HepG2 (cell line): ENCODE measurements around the gene PROKR1. TPM values are rescaled to one million over a fixed set of nuclear protein-coding genes. Genes with fewer than 3 reads are reported as not detected.
"Not testable (repeated sequence)": the region's sequence is repeated elsewhere in the genome, so short reads cannot be mapped to it uniquely, and the experiment has no call there.

Experiments
- ATAC-seq: fragments of 200-7000 bp; cut with Tn5 transposase; 3 replicates; pipeline ENCODE4 v1.9.1; 2020; ENCODE audit warnings: mild to moderate bottlenecking, moderate library complexity
- BruUV-seq: library from RNA; stranded (reverse); fragments of 400-500 nt; replicated peaks from 2 replicates; lab custom pipeline; 2021; lab: Mats Ljungman, UMichigan
- CTCF ChIA-PET: fragments of 300-600 bp; formaldehyde crosslinking; extraction: SDS; loops from one replicate; lab custom pipeline; 2021; ENCODE audit warnings: low total read pairs, inconsistent platforms, low intra/inter-chr PET ratio; lab: Yijun Ruan, JAX
- POLR2A ChIA-PET: fragments of 350-600 bp; sonication (Branson Sonifier 250); formaldehyde crosslinking; loops from one replicate; lab custom pipeline; 2020; ENCODE audit warnings: antibody characterized with exemption, inconsistent platforms; lab: Yijun Ruan, JAX
- DNase-seq: peaks from one replicate; pipeline ENCODE4 v3.0.0-alpha.2; 2015; ENCODE audit warnings: low spot score
- FAIRE-seq: peaks from 3 replicates; lab custom pipeline; 2011; peaks lifted over from hg19 to GRCh38; lab: Jason Lieb, UNC
- H2AFZ ChIP-seq: one replicate; pipeline ENCODE4 v1.6.1; 2011; ENCODE audit warnings: low read length, inconsistent platforms
- H3K27ac ChIP-seq: fragments of 300-600 bp; 3 replicates; pipeline ENCODE4 v1.8.0; 2011; ENCODE audit warnings: mixed run types, mild to moderate bottlenecking, mixed read lengths, low read length, inconsistent platforms; ENCODE audit not compliant: insufficient read depth; ENCODE audit errors: extremely low read length
- H3K27me3 ChIP-seq, 2 experiments: fragments of 200-600 bp in 1 of 2; 2 replicates in 1 of 2; 3 replicates in 1 of 2; pipeline versions ENCODE4 v1.6.0 to v1.8.0; 2011; ENCODE audit warnings: low read length in 2 of 2, mild to moderate bottlenecking in 2 of 2, moderate library complexity in 2 of 2, inconsistent platforms in 1 of 2; ENCODE audit not compliant: insufficient read depth in 2 of 2, control insufficient read depth in 1 of 2
- H3K36me3 ChIP-seq, 2 experiments: fragments of 200-600 bp in 1 of 2; replicated peaks in 1 of 2; 2 replicates in 1 of 2; 3 replicates in 1 of 2; pipeline versions ENCODE4 v1.5.1 to v1.8.0; 2011; ENCODE audit warnings: low read length in 2 of 2, inconsistent platforms in 1 of 2; ENCODE audit not compliant: insufficient read depth in 2 of 2, control insufficient read depth in 1 of 2
- H3K4me1 ChIP-seq: 2 replicates; pipeline ENCODE4 v1.5.1; 2012; ENCODE audit warnings: low read length, inconsistent platforms; ENCODE audit not compliant: insufficient read depth
- H3K4me2 ChIP-seq: 2 replicates; pipeline ENCODE4 v1.6.0; 2011; ENCODE audit warnings: low read depth, low read length, inconsistent platforms
- H3K4me3 ChIP-seq, 3 experiments: fragments of 200-600 bp in 1 of 3; sonication (generic), shearing (Covaris generic) in 1 of 3; replicated peaks in 1 of 3; 2 replicates each; pipeline ENCODE4 v1.5.1; 2011 to 2016; ENCODE audit warnings: low read length in 3 of 3, inconsistent platforms in 2 of 3, low read depth in 2 of 3, mild to moderate bottlenecking in 2 of 3, control low read depth in 1 of 3, mixed read lengths in 1 of 3; ENCODE audit not compliant: insufficient read depth in 1 of 3
- H3K79me2 ChIP-seq: one replicate; pipeline ENCODE4 v1.6.1; 2011; ENCODE audit warnings: low read length, inconsistent platforms; ENCODE audit not compliant: insufficient read depth
- H3K9ac ChIP-seq: 2 replicates; pipeline ENCODE4 v1.6.0; 2011; ENCODE audit warnings: mild to moderate bottlenecking, low read depth, low read length, inconsistent platforms; ENCODE audit not compliant: insufficient read depth
- H3K9me3 ChIP-seq: 2 replicates; pipeline ENCODE4 v1.5.1; 2012; ENCODE audit warnings: mild to moderate bottlenecking, low read length
- H4K20me1 ChIP-seq: 2 replicates; pipeline ENCODE4 v1.6.0; 2011; ENCODE audit warnings: inconsistent platforms, mild to moderate bottlenecking, low read length, moderate library complexity; ENCODE audit not compliant: insufficient read depth
- CBX5 ChIP-seq: sonication (generic); formaldehyde crosslinking; IDR thresholded peaks from 2 replicates; pipeline ENCODE4 v1.4.0; 2020; ENCODE audit warnings: missing genetic modification reagents, borderline replicate concordance
- ELF1 ChIP-seq: sonication (generic); formaldehyde crosslinking; IDR thresholded peaks from 2 replicates; pipeline ENCODE4 v1.4.0; 2020; ENCODE audit warnings: missing genetic modification reagents
- FOXK1 ChIP-seq: sonication (generic); formaldehyde crosslinking; IDR thresholded peaks from 2 replicates; pipeline ENCODE4 v1.4.0; 2020; ENCODE audit warnings: low read depth, missing genetic modification reagents, borderline replicate concordance
- HDAC1 ChIP-seq: sonication (generic); formaldehyde crosslinking; IDR thresholded peaks from 2 replicates; pipeline ENCODE4 v1.5.1; 2020; ENCODE audit warnings: mild to moderate bottlenecking, missing genetic modification reagents
- KLF15 ChIP-seq: sonication (generic); formaldehyde crosslinking; IDR thresholded peaks from 2 replicates; pipeline ENCODE4 v1.8.1; 2023; ENCODE audit warnings: borderline replicate concordance, mild to moderate bottlenecking, inconsistent platforms, missing genetic modification reagents, mixed read lengths
- MAFK ChIP-seq, 2 experiments: IDR thresholded peaks in 1 of 2; conservative IDR thresholded peaks in 1 of 2; 2 replicates each; pipeline ENCODE4 v1.6.1; 2011; ENCODE audit warnings: improper control_type of control experiment in 2 of 2, low read length in 2 of 2
- PBX2 ChIP-seq: IDR thresholded peaks from 2 replicates; pipeline ENCODE4 v1.6.1; 2016; ENCODE audit warnings: control low read depth
- RXRB ChIP-seq: IDR thresholded peaks from 2 replicates; pipeline ENCODE4 v1.6.1; 2016; ENCODE audit warnings: borderline replicate concordance, missing genetic modification reagents, missing compliant biosample characterization
- SMAD3 ChIP-seq: sonication (generic); formaldehyde crosslinking; IDR thresholded peaks from 2 replicates; pipeline ENCODE4 v1.4.0; 2020; ENCODE audit warnings: missing genetic modification reagents
- TP53 ChIP-seq: sonication (generic); formaldehyde crosslinking; conservative IDR thresholded peaks from 2 replicates; pipeline ENCODE4 v1.4.0; 2020; ENCODE audit warnings: missing genetic modification reagents
- ZNF878 ChIP-seq: sonication (generic); formaldehyde crosslinking; IDR thresholded peaks from 2 replicates; pipeline ENCODE4 v1.8.1; 2023; ENCODE audit warnings: mild to moderate bottlenecking, missing genetic modification reagents, moderate library complexity
- WGBS: methylation state at CpG from one replicate; pipeline ENCODE4 v1.1.6; 2017; ENCODE audit warnings: low lambda C conversion rate; 5-methylcytosine and 5-hydroxymethylcytosine counted together
- in situ Hi-C: cut with HindIII; loops from 2 replicates; pipeline ENCODE4 v1.10.0; 2017; ENCODE audit warnings: low pct_unique_long_range_greater_than_20kb; ENCODE audit not compliant: extremely low pct_ligation_motif_present
- intact Hi-C: fragments of 100-400 bp; cut with micrococcal nuclease; formaldehyde crosslinking; loops from one replicate; pipeline ENCODE4 v1.10.0; 2022; ENCODE audit not compliant: unreplicated experiment
- polyA plus RNA-seq, 8 experiments: library from polyadenylated mRNA; depleted of rRNA in 3 of 8; stranded (reverse) in 7 of 8; unstranded in 1 of 8; fragments of >200 nt; fragmentation: Illumina TruSeq in 4 of 8; extraction: Trizol in 4 of 8; gene quantifications; 2 replicates each; pipeline versions ENCODE4 v1.2.1 to v1.2.3, GENCODE V29; 2011 to 2016; ENCODE audit warnings: low read depth in 4 of 8, missing spikeins in 1 of 8, mixed read lengths in 1 of 8; ENCODE audit not compliant: insufficient read depth in 1 of 8
- total RNA-seq, 5 experiments: library from RNA; depleted of rRNA; stranded (reverse); fragments of >200 nt; fragmentation: Illumina TruSeq; extraction: Trizol; gene quantifications; 2 replicates each; pipeline ENCODE4 v1.2.3, GENCODE V29; 2016; ENCODE audit warnings: low read depth in 1 of 5
- TF ChIP-seq, protein P1 (sequence below): sonication (generic); formaldehyde crosslinking; IDR thresholded peaks from 2 replicates; pipeline ENCODE4 v1.5.0; 2020; ENCODE audit warnings: mild to moderate bottlenecking, missing genetic modification reagents

Gene PROKR1
- total and polyA plus RNA-seq, 2 of the 13 experiments (the other 11 are each of a cell fraction or from before 2014, with no cell fraction given), result not detected

DNA sequence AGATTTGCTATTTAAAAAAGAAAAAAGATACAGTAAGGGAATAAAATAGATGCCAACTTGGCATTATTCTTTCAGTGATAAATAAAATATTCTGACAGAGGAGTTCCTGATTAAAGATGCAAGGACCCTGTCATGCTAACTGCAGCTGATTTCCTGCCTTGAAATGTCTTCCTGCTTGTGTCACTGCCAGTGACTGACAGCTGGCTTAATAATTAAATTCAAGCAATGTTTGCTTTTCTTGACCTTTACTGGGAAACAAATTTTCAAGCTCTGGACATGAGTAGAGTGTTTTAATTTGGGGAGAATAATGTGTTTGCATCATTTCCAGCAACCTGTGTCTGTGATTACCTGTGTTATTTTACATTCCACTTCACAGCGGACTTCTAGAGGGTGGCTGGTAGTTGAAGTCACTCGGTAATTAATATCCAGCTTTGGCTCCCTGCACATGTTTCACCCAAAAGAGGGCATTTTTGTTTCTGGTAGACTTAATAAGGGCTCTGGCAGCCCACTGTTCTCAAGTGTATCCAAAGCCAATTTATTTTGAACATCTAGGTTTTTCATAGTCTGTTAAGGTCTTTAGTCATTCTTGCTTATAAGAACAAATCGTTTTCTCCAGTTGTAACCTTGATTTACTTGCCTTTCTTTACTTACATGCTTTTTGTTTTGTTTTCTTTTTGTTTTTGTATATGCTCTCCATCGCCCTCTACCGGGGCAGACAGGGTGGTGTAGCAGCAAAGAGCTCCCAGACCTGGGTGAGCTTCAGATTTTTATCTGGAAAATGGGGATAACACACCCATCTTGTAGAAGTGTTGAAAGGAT is 48.5 kb upstream of the PROKR1 start (continued):
- TF ChIP-seq KLF15 (no peak), ELF1 (0 out of 2 replicates have a peak, but pooled peaks have one; percentile 37), CBX5 (CRISPR knock-in tag) (0 out of 2 replicates have a peak, but pooled peaks have one; percentile 25), ZNF878 (CRISPR knock-in tag) (no peak; the same call in 1 of the 2 replicates), HDAC1 (CRISPR knock-in tag) (peak; percentile 29), SMAD3 (CRISPR knock-in tag) (no peak), FOXK1 (peak; percentile 42; the same call in 1 of the 2 replicates), TP53 (CRISPR knock-in tag) (no peak), MAFK (conservative IDR thresholded peaks at IDR 0.05 in 1 of 2, IDR thresholded peaks at IDR 0.05 in 1 of 2; ENCODE audit: low read length in 2 of 2) (peak; percentile 35 to 60; a peak in 3 of 4 replicates), RXRB (CRISPR knock-in tag) (peak; percentile 8; the same call in 1 of the 2 replicates), PBX2 (CRISPR knock-in tag) (peak; percentile 88)
- TF ChIP-seq, protein P1, sequence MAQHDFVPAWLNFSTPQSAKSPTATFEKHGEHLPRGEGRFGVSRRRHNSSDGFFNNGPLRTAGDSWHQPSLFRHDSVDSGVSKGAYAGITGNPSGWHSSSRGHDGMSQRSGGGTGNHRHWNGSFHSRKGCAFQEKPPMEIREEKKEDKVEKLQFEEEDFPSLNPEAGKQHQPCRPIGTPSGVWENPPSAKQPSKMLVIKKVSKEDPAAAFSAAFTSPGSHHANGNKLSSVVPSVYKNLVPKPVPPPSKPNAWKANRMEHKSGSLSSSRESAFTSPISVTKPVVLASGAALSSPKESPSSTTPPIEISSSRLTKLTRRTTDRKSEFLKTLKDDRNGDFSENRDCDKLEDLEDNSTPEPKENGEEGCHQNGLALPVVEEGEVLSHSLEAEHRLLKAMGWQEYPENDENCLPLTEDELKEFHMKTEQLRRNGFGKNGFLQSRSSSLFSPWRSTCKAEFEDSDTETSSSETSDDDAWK (CRISPR knock-in tag), result no peak

DNA sequence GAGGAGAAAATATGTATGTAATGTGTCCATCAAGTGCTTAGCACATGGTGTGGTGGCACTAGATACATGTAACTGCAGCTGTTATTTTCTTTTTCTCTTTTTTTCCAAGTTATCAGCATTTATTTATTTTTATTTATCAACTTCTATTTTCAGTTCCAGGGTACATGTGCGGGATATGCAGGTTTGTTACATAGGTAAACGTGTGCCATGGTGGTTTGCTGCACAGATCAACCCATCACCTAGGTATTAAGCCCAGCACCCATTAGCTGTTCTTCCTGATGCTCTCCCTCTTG is 47.9 kb upstream of the PROKR1 start:
- H3K36me3 ChIP-seq, BruUV-seq, in situ Hi-C loops, H2AFZ ChIP-seq, FAIRE-seq, H4K20me1 ChIP-seq, H3K9me3 ChIP-seq, H3K27me3 ChIP-seq, H3K4me3 ChIP-seq, ATAC-seq, H3K9ac ChIP-seq, H3K27ac ChIP-seq, POLR2A ChIA-PET, H3K79me2 ChIP-seq, DNase-seq: not testable (repeated sequence)
- intact Hi-C loops, result loop anchor here (1.0 kb wide), 3 partner anchors 108 to 132 kb away; partner anchors contain the start of genes APLF and FBXO48
- H3K4me2 ChIP-seq, result peak overlapping the region; percentile 67; the same call in 1 of the 2 replicates
- WGBS, result 19% methylated on average over 2 of the region's 2 CpGs
- peaks cover 13% of the 10 kb centered on the region for H3K4me1 ChIP-seq
- CTCF ChIA-PET, result interaction anchor here (1.7 to 2.1 kb wide), 2 partner anchors 107 to 132 kb away, joined by 12 to 14 read pairs; no protein-coding TSS in a partner anchor

DNA sequence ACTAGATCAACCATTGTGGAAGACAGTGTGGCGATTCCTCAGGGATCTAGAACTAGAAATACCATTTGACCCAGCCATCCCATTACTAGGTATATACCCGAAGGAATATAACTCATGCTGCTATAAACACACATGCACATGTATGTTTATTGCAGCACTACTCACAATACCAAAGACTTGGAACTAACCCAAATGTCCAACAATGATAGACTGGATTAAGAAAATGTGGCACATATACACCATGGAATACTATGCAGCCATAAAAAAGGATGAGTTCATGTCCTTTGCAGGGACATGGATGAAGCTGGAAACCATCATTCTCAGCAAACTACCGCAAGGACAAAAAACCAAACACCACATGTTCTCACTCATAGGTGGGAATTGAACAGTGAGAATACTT is 42.9 kb upstream of the PROKR1 start:
- ATAC-seq, FAIRE-seq, DNase-seq, POLR2A ChIA-PET, H4K20me1 ChIP-seq, BruUV-seq, H3K9ac ChIP-seq, H2AFZ ChIP-seq, in situ Hi-C loops, H3K79me2 ChIP-seq, H3K9me3 ChIP-seq, H3K4me2 ChIP-seq, H3K4me3 ChIP-seq, H3K4me1 ChIP-seq, intact Hi-C loops, H3K27me3 ChIP-seq, H3K36me3 ChIP-seq, H3K27ac ChIP-seq, CTCF ChIA-PET: not testable (repeated sequence)
- 18% methylated on average over 3 of the region's 3 CpGs for WGBS
